ENCODE results near the gene FLNB.

DNA sequence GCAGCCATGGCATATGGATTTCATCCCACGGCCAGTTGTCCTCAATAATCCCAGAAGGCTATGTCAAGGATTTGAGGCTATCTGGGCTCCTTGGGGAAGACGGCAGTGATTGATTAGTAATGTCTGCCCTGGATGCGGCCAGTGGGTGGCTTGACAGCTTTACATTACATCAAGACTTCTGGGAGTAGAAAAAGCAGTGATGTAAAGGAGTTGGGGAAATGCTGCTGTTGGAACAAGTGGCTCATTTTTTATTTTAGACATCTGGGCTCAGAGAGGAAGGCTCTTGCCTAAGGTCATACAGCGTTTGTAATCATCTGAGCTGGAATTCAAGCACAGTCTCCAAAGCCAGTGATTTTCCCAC, 94.1 kb downstream of the FLNB start:
- TF ChIP-seq CTCF (IDR thresholded peaks at IDR 0.05) (no peak), POLR2A (IDR thresholded peaks at IDR 0.05) (no peak)

Data from Peyer's patch (tissue), 4 donors.